Type B pancreatic cell (in vitro differentiated cells): ENCODE measurements around the gene INPP4B. TPM values are rescaled to one million over a fixed set of nuclear protein-coding genes. Genes with fewer than 3 reads are reported as not detected.

ENCODE experiments used
- DNase-seq: peaks from one replicate; pipeline ENCODE4 v3.0.0; 2021; ENCODE audit warnings: mixed read lengths; ENCODE audit not compliant: unreplicated experiment; ENCODE audit errors: extremely low spot score
- H3K27ac Mint-ChIP-seq: 2 replicates; pipeline ENCODE4 v1.8.0; 2021; ENCODE audit warnings: mild to moderate bottlenecking, mixed read lengths
- H3K27me3 Mint-ChIP-seq: 2 replicates; pipeline ENCODE4 v1.8.0; 2021; ENCODE audit warnings: mixed read lengths
- H3K36me3 Mint-ChIP-seq: 2 replicates; pipeline ENCODE4 v1.8.0; 2021; ENCODE audit warnings: mixed read lengths
- H3K4me1 Mint-ChIP-seq: one replicate; pipeline ENCODE4 v1.8.0; 2021; ENCODE audit warnings: mixed read lengths; ENCODE audit not compliant: unreplicated experiment
- H3K4me3 Mint-ChIP-seq: 2 replicates; pipeline ENCODE4 v1.8.0; 2021; ENCODE audit warnings: mild to moderate bottlenecking, mixed read lengths
- H3K9me3 Mint-ChIP-seq: 2 replicates; pipeline ENCODE4 v1.8.0; 2021; ENCODE audit warnings: mixed read lengths
- CTCF ChIP-seq: fragments of 200-600 bp; sonication (generic); conservative IDR thresholded peaks from 2 replicates; pipeline ENCODE4 v1.5.0; 2021; ENCODE audit warnings: antibody characterized with exemption, mild to moderate bottlenecking
- total RNA-seq: library from RNA; stranded (reverse); gene quantifications from 2 replicates; pipeline ENCODE4 v1.2.1, GENCODE V29; 2021; ENCODE audit warnings: low replicate concordance

INPP4B gene
- total RNA-seq, 1 donor from 2014 or later: 9.0 TPM

- TF ChIP-seq CTCF: no peak
Observed at GRCh38 chr4:142158980-142159379, 687.1 kb downstream of the INPP4B start.

DNA sequence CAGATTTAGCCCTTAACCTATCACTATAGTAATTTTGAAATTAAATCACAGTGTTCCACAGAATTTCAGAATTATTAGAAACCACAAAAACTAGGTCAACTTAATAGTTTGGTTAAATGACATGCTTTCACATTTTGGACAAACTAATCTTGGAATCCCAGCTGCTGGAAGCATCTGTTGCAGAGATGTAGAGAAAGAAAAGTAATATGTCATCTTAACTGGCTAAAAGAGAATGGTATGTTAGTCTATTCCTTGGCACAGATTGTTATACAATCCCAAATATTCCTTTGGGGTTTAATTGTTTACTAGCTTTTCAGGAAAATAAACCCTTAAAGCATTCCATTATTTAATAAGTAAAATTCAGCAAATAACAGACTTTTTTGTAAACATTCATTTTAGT, 689.8 kb downstream of the INPP4B start:
- Mint-ChIP-seq H3K27me3 (no peaks in the 10 kb centered on the region), H3K4me3 (no peak overlapping the region), H3K27ac (no peak overlapping the region), H3K9me3 (no peaks in the 10 kb centered on the region), H3K4me1 (peaks cover 3% of the 10 kb centered on the region), H3K36me3 (no peaks in the 10 kb centered on the region)
- DNase-seq: no peak
- no peak for TF ChIP-seq CTCF

More at GRCh38 chr4:142158980-142159379, 687.1 kb downstream of the INPP4B start:
- DNase-seq: no peak
- H3K27me3 Mint-ChIP-seq: no peaks in the 10 kb centered on the region
- no peaks in the 10 kb centered on the region for H3K9me3 Mint-ChIP-seq
- no peak overlapping the region for H3K27ac Mint-ChIP-seq
- H3K4me1 Mint-ChIP-seq: peaks cover 3% of the 10 kb centered on the region
- no peak overlapping the region for H3K4me3 Mint-ChIP-seq
- no peaks in the 10 kb centered on the region for H3K36me3 Mint-ChIP-seq

DNA sequence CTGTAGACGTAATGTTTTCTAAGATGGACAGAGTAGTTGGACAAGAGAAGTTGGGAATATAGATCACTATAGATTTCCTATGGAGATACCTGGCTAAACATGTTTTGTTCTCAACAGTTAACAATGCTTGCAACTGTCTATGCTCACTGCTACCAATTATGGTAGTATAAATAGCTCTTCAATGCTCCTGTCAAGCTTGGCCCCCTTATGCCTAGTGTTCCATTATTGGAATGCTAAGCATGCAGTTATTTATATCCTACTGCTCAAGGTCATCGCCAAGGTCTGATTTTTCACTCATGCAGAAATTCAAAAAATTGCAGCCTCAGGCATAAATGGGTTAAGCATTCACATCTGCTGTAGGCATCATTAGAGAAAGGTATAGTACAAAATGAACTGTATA, 690.8 kb downstream of the INPP4B start:
- no peak overlapping the region for H3K27ac Mint-ChIP-seq

GRCh38 chr4:142150483-142150882, 695.6 kb downstream of the INPP4B start:
- H3K27ac Mint-ChIP-seq: no peak overlapping the region
- H3K36me3 Mint-ChIP-seq: no peaks in the 10 kb centered on the region
- no peaks in the 10 kb centered on the region for H3K9me3 Mint-ChIP-seq
- no peak for TF ChIP-seq CTCF
- DNase-seq: no peak
- H3K4me3 Mint-ChIP-seq: no peak overlapping the region
- no peaks in the 10 kb centered on the region for H3K27me3 Mint-ChIP-seq
- H3K4me1 Mint-ChIP-seq: peaks cover 2% of the 10 kb centered on the region

More for the DNA sequence above, 690.8 kb downstream of the INPP4B start:
- no peaks in the 10 kb centered on the region for H3K27me3 Mint-ChIP-seq
- H3K4me3 Mint-ChIP-seq: no peak overlapping the region
- peaks cover 3% of the 10 kb centered on the region for H3K4me1 Mint-ChIP-seq
- no peaks in the 10 kb centered on the region for H3K9me3 Mint-ChIP-seq
- TF ChIP-seq CTCF: no peak
- DNase-seq: no peak
- H3K36me3 Mint-ChIP-seq: no peaks in the 10 kb centered on the region

- H3K4me1 Mint-ChIP-seq: no peaks in the 10 kb centered on the region
- no peak for DNase-seq
- no peak overlapping the region for H3K4me3 Mint-ChIP-seq
- H3K27ac Mint-ChIP-seq: no peak overlapping the region
- H3K36me3 Mint-ChIP-seq: no peaks in the 10 kb centered on the region
- H3K27me3 Mint-ChIP-seq: no peaks in the 10 kb centered on the region
- TF ChIP-seq CTCF: no peak
- no peaks in the 10 kb centered on the region for H3K9me3 Mint-ChIP-seq
Observed at GRCh38 chr4:142144813-142145212, 701.3 kb downstream of the INPP4B start.
